WTC11 (cell line): Measurements from ENCODE around the gene CLDN19. TPM values are rescaled to one million over a fixed set of nuclear protein-coding genes. Genes with fewer than 3 reads are reported as not detected.

Experiments used
- ATAC-seq: fragments of 200-7000 bp; cut with Tn5 transposase; 2 replicates; pipeline ENCODE4 v1.10.0; 2021; ENCODE audit warnings: mild to moderate bottlenecking, moderate library complexity
- CTCF ChIA-PET: fragments of 300-600 bp; sonication (Branson Sonifier 250); formaldehyde crosslinking; loops from one replicate; lab custom pipeline; 2021; ENCODE audit warnings: antibody characterized with exemption; lab: Charles Lee
- POLR2A ChIA-PET: fragments of 350-600 bp; sonication (Branson Sonifier 250); formaldehyde crosslinking; loops from one replicate; lab custom pipeline; 2021; ENCODE audit warnings: antibody characterized with exemption; lab: Charles Lee
- DNase-seq: peaks from one replicate; pipeline ENCODE4 v3.0.0; 2021; ENCODE audit warnings: low spot score
- H3K27ac Mint-ChIP-seq: 2 replicates; pipeline ENCODE4 v1.8.0; 2021; ENCODE audit warnings: mixed read lengths
- H3K27me3 Mint-ChIP-seq: 2 replicates; pipeline ENCODE4 v1.8.0; 2021; ENCODE audit warnings: low read depth, mild to moderate bottlenecking, moderate library complexity, mixed read lengths
- H3K36me3 Mint-ChIP-seq: 2 replicates; pipeline ENCODE4 v1.8.0; 2021; ENCODE audit warnings: mixed read lengths
- H3K4me1 Mint-ChIP-seq: 2 replicates; pipeline ENCODE4 v1.8.0; 2022; ENCODE audit warnings: mixed read lengths
- H3K4me3 Mint-ChIP-seq: 2 replicates; pipeline ENCODE4 v1.8.0; 2021; ENCODE audit warnings: mild to moderate bottlenecking, moderate library complexity, mixed read lengths
- H3K9me3 Mint-ChIP-seq: 2 replicates; pipeline ENCODE4 v1.8.0; 2021; ENCODE audit warnings: mixed read lengths
- ETV6 ChIP-seq: sonication (generic); formaldehyde crosslinking; IDR thresholded peaks from 2 replicates; pipeline ENCODE4 v1.8.1; 2022; ENCODE audit warnings: mild to moderate bottlenecking, missing genetic modification reagents
- FOXP1 ChIP-seq: sonication (generic); formaldehyde crosslinking; IDR thresholded peaks from 2 replicates; pipeline ENCODE4 v1.8.0; 2022; ENCODE audit warnings: missing genetic modification reagents, mild to moderate bottlenecking, moderate library complexity, borderline replicate concordance
- GTF2I ChIP-seq: fragments of 250-450 bp; sonication (Bioruptor Pico); conservative IDR thresholded peaks from 2 replicates; pipeline ENCODE4 v1.4.0; 2021; ENCODE audit warnings: mild to moderate bottlenecking
- JUN ChIP-seq: sonication (generic); formaldehyde crosslinking; IDR thresholded peaks from 2 replicates; pipeline ENCODE4 v1.8.0; 2023; ENCODE audit warnings: mild to moderate bottlenecking, missing genetic modification reagents
- NFATC4 ChIP-seq: fragments of 250-450 bp; sonication (Bioruptor Pico); IDR thresholded peaks from 2 replicates; pipeline ENCODE4 v1.9.0; 2021; ENCODE audit warnings: mild to moderate bottlenecking
- NFYB ChIP-seq: sonication (generic); formaldehyde crosslinking; conservative IDR thresholded peaks from 2 replicates; pipeline ENCODE4 v1.8.0; 2022; ENCODE audit warnings: low read depth, missing genetic modification reagents
- NR2C2 ChIP-seq: sonication (generic); formaldehyde crosslinking; IDR thresholded peaks from 2 replicates; pipeline ENCODE4 v1.8.0; 2022; ENCODE audit warnings: mild to moderate bottlenecking, missing genetic modification reagents
- RORB ChIP-seq: fragments of 250-450 bp; sonication (Bioruptor Pico); IDR thresholded peaks from 2 replicates; pipeline ENCODE4 v1.9.0; 2021; ENCODE audit warnings: mild to moderate bottlenecking
- SMAD3 ChIP-seq: sonication (generic); formaldehyde crosslinking; IDR thresholded peaks from 2 replicates; pipeline ENCODE4 v1.8.0; 2022; ENCODE audit warnings: missing genetic modification reagents, mild to moderate bottlenecking, borderline replicate concordance
- SP1 ChIP-seq: sonication (generic); formaldehyde crosslinking; conservative IDR thresholded peaks from 2 replicates; pipeline ENCODE4 v1.8.1; 2022; ENCODE audit warnings: missing genetic modification reagents
- ZNF121 ChIP-seq: sonication (generic); formaldehyde crosslinking; IDR thresholded peaks from 2 replicates; pipeline ENCODE4 v1.8.0; 2023; ENCODE audit warnings: missing genetic modification reagents
- ZNF219 ChIP-seq: sonication (generic); formaldehyde crosslinking; IDR thresholded peaks from 2 replicates; pipeline ENCODE4 v1.8.0; 2023; ENCODE audit warnings: missing genetic modification reagents, mild to moderate bottlenecking, borderline replicate concordance
- ZNF232 ChIP-seq: sonication (generic); formaldehyde crosslinking; IDR thresholded peaks from 2 replicates; pipeline ENCODE4 v1.8.0; 2022; ENCODE audit warnings: mild to moderate bottlenecking, missing genetic modification reagents
- ZNF317 ChIP-seq: sonication (generic); formaldehyde crosslinking; IDR thresholded peaks from 2 replicates; pipeline ENCODE4 v1.8.1; 2023; ENCODE audit warnings: low read depth, mild to moderate bottlenecking, moderate library complexity, missing genetic modification reagents, borderline replicate concordance
- ZNF396 ChIP-seq: fragments of 250-450 bp; sonication (Bioruptor Pico); IDR thresholded peaks from 2 replicates; pipeline ENCODE4 v1.8.0; 2021; ENCODE audit warnings: mild to moderate bottlenecking, moderate library complexity, borderline replicate concordance
- total RNA-seq: library from RNA; stranded (reverse); gene quantifications from 3 replicates; pipeline ENCODE4 v1.2.3, GENCODE V29; 2021
- TF ChIP-seq, protein P1 (sequence below): sonication (generic); formaldehyde crosslinking; IDR thresholded peaks from 2 replicates; pipeline ENCODE4 v1.8.1; 2023; ENCODE audit warnings: mild to moderate bottlenecking, moderate library complexity, missing genetic modification reagents
- TF ChIP-seq, protein P2 (sequence below): sonication (generic); formaldehyde crosslinking; IDR thresholded peaks from 2 replicates; pipeline ENCODE4 v1.8.1; 2022; ENCODE audit warnings: low read depth, mild to moderate bottlenecking, moderate library complexity, missing genetic modification reagents, borderline replicate concordance
- TF ChIP-seq, protein P3 (sequence below): sonication (generic); formaldehyde crosslinking; IDR thresholded peaks from 2 replicates; pipeline ENCODE4 v1.8.1; 2022; ENCODE audit warnings: low read depth, missing genetic modification reagents, borderline replicate concordance
- TF ChIP-seq, protein P4 (sequence below): sonication (generic); formaldehyde crosslinking; IDR thresholded peaks from 2 replicates; pipeline ENCODE4 v1.8.0; 2022; ENCODE audit warnings: mild to moderate bottlenecking, missing genetic modification reagents
- TF ChIP-seq, protein P5 (sequence below): sonication (generic); formaldehyde crosslinking; IDR thresholded peaks from 2 replicates; pipeline ENCODE4 v1.8.1; 2023; ENCODE audit warnings: mild to moderate bottlenecking, missing genetic modification reagents, moderate library complexity
- TF ChIP-seq, protein P6 (sequence below): sonication (generic); formaldehyde crosslinking; IDR thresholded peaks from 2 replicates; pipeline ENCODE4 v1.8.1; 2022; ENCODE audit warnings: mild to moderate bottlenecking, moderate library complexity, missing genetic modification reagents
- TF ChIP-seq, protein P7 (sequence below): fragments of 250-450 bp; sonication (Bioruptor Pico); IDR thresholded peaks from 2 replicates; pipeline ENCODE4 v1.8.0; 2021; ENCODE audit warnings: mild to moderate bottlenecking
- TF ChIP-seq, protein P8 (sequence below): sonication (generic); formaldehyde crosslinking; IDR thresholded peaks from 2 replicates; pipeline ENCODE4 v1.8.0; 2023; ENCODE audit warnings: missing genetic modification reagents
- TF ChIP-seq, protein P9 (sequence below): fragments of 250-450 bp; sonication (Bioruptor Pico); IDR thresholded peaks from 2 replicates; pipeline ENCODE4 v1.9.0; 2021; ENCODE audit warnings: moderate library complexity, mild to moderate bottlenecking, inconsistent platforms, borderline replicate concordance

The CLDN19 gene
- total RNA-seq, 1 experiment from 2014 or later = 8.1 TPM

DNA sequence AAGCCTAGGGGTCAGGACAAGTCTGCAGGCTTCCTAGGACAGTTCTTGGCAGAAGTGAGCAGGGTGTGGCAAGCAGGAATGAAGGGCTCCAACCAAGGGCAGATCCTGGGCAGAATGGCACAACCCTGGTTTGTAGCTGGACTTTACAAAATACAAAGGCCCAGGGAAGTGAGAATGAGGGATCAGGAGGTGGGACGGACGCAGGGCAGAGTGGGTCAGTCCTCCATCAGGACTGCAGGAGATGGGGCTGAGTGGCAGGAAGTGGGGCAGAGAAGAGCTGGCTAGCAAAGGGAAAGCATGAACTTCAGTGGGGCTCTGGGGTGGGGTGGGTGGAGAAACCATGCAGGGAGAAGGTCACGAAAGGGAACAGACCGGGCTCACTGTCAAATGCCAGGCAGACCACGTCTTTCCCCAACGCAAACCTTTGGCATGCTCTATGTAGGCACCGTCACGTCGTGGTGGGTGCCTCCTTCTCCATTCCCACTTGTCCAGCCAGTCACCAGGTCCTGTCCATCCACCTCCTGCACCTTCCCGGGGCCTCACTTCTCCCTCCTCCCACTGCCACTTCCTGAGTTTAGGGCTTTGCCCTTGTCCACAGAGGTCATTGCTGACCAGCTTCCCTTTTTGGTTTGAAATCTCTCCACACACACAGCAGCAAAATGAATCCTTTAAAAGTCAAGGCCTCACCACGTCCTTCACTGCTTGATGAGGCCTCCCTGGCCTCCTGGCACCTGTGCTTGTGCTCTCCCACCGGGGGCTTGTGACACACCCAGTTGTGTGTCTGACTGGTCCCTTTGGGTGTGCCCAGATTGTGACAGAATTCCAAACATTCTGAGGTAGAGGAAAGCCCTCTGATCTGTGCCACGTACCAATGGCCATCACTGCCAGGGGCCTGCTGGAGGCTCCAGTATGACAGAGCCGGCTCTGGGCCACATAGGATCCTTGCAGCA lies 8.7 kb upstream of the CLDN19 start:
- no peak for ATAC-seq
- Mint-ChIP-seq H3K4me1 (peaks cover 1% of the 10 kb centered on the region), H3K27ac (no peak overlapping the region; the same call in 1 of the 2 replicates), H3K4me3 (no peak overlapping the region), H3K27me3 (no peaks in the 10 kb centered on the region), H3K36me3 (peaks cover 54% of the 10 kb centered on the region), H3K9me3 (peaks cover 23% of the 10 kb centered on the region)
- TF ChIP-seq, protein P1, sequence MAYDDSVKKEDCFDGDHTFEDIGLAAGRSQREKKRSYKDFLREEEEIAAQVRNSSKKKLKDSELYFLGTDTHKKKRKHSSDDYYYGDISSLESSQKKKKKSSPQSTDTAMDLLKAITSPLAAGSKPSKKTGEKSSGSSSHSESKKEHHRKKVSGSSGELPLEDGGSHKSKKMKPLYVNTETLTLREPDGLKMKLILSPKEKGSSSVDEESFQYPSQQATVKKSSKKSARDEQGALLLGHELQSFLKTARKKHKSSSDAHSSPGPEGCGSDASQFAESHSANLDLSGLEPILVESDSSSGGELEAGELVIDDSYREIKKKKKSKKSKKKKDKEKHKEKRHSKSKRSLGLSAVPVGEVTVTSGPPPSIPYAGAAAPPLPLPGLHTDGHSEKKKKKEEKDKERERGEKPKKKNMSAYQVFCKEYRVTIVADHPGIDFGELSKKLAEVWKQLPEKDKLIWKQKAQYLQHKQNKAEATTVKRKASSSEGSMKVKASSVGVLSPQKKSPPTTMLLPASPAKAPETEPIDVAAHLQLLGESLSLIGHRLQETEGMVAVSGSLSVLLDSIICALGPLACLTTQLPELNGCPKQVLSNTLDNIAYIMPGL = no peak
- TF ChIP-seq NFATC4 (CRISPR knock-in tag) (no peak), JUN (CRISPR knock-in tag) (no peak), GTF2I (CRISPR knock-in tag) (no peak), RORB (CRISPR knock-in tag) (no peak), ZNF317 (no peak)
- TF ChIP-seq, protein P2, sequence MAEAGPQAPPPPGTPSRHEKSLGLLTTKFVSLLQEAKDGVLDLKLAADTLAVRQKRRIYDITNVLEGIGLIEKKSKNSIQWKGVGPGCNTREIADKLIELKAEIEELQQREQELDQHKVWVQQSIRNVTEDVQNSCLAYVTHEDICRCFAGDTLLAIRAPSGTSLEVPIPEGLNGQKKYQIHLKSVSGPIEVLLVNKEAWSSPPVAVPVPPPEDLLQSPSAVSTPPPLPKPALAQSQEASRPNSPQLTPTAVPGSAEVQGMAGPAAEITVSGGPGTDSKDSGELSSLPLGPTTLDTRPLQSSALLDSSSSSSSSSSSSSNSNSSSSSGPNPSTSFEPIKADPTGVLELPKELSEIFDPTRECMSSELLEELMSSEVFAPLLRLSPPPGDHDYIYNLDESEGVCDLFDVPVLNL = no peak
- TF ChIP-seq, protein P3, sequence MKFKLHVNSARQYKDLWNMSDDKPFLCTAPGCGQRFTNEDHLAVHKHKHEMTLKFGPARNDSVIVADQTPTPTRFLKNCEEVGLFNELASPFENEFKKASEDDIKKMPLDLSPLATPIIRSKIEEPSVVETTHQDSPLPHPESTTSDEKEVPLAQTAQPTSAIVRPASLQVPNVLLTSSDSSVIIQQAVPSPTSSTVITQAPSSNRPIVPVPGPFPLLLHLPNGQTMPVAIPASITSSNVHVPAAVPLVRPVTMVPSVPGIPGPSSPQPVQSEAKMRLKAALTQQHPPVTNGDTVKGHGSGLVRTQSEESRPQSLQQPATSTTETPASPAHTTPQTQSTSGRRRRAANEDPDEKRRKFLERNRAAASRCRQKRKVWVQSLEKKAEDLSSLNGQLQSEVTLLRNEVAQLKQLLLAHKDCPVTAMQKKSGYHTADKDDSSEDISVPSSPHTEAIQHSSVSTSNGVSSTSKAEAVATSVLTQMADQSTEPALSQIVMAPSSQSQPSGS (CRISPR knock-in tag) = no peak
- TF ChIP-seq, protein P4, sequence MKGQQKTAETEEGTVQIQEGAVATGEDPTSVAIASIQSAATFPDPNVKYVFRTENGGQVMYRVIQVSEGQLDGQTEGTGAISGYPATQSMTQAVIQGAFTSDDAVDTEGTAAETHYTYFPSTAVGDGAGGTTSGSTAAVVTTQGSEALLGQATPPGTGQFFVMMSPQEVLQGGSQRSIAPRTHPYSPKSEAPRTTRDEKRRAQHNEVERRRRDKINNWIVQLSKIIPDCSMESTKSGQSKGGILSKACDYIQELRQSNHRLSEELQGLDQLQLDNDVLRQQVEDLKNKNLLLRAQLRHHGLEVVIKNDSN = no peak
- TF ChIP-seq, protein P5, sequence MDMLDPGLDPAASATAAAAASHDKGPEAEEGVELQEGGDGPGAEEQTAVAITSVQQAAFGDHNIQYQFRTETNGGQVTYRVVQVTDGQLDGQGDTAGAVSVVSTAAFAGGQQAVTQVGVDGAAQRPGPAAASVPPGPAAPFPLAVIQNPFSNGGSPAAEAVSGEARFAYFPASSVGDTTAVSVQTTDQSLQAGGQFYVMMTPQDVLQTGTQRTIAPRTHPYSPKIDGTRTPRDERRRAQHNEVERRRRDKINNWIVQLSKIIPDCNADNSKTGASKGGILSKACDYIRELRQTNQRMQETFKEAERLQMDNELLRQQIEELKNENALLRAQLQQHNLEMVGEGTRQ = no peak
- TF ChIP-seq, protein P6, sequence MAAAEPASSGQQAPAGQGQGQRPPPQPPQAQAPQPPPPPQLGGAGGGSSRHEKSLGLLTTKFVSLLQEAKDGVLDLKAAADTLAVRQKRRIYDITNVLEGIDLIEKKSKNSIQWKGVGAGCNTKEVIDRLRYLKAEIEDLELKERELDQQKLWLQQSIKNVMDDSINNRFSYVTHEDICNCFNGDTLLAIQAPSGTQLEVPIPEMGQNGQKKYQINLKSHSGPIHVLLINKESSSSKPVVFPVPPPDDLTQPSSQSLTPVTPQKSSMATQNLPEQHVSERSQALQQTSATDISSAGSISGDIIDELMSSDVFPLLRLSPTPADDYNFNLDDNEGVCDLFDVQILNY = no peak
- POLR2A ChIA-PET = no interaction called here
- CTCF ChIA-PET = interaction anchor here (0.9 kb wide), 1 partner anchor 17 kb away, joined by 3 read pairs; no protein-coding TSS in a partner anchor
- DNase-seq = peak; percentile 6

DNA sequence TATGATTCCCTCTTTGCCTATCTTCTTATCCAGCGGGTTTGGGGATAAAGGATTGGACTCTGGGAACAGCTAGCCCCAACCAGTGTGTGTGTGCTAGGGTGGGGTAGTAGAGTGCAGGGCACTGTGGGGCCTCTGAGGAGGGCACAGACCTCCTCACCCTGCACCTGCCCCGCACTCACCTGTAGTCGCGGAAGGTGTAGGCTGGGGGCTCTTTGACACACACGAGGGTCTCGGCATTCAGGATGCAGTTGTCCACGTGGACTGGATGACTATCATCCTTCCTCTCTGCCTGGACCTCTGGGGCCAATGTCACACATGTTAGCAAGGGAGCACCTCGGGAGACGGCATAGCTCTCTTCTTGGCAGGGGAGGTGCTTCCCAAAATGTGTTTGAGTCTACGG lies 8.0 kb upstream of the CLDN19 start:
- H3K36me3 Mint-ChIP-seq = peaks cover 47% of the 10 kb centered on the region
- H3K4me1 Mint-ChIP-seq = peaks cover 8% of the 10 kb centered on the region
- ChIA-PET CTCF (no interaction called here), POLR2A (no interaction called here)
- no peak overlapping the region for H3K27ac Mint-ChIP-seq
- DNase-seq (no peak), ATAC-seq (no peak)
- peaks cover 21% of the 10 kb centered on the region for H3K9me3 Mint-ChIP-seq
- H3K27me3 Mint-ChIP-seq = no peaks in the 10 kb centered on the region
- no peak overlapping the region for H3K4me3 Mint-ChIP-seq
- no peak for TF ChIP-seq ZNF396 (CRISPR knock-in tag)
- no peak for TF ChIP-seq NFYB (CRISPR knock-in tag)
- TF ChIP-seq SP1 = no peak
- no peak for TF ChIP-seq ZNF219 (CRISPR knock-in tag)
- TF ChIP-seq NFATC4 (CRISPR knock-in tag) = no peak
- no peak for TF ChIP-seq SMAD3 (CRISPR knock-in tag)
- TF ChIP-seq, protein P7, sequence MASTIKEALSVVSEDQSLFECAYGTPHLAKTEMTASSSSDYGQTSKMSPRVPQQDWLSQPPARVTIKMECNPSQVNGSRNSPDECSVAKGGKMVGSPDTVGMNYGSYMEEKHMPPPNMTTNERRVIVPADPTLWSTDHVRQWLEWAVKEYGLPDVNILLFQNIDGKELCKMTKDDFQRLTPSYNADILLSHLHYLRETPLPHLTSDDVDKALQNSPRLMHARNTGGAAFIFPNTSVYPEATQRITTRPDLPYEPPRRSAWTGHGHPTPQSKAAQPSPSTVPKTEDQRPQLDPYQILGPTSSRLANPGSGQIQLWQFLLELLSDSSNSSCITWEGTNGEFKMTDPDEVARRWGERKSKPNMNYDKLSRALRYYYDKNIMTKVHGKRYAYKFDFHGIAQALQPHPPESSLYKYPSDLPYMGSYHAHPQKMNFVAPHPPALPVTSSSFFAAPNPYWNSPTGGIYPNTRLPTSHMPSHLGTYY (CRISPR knock-in tag) = no peak
- TF ChIP-seq ZNF121 (CRISPR knock-in tag) = no peak
- TF ChIP-seq NR2C2 (CRISPR knock-in tag) = no peak
- TF ChIP-seq ETV6 (CRISPR knock-in tag) = no peak
- TF ChIP-seq FOXP1 = no peak
- TF ChIP-seq, protein P8, sequence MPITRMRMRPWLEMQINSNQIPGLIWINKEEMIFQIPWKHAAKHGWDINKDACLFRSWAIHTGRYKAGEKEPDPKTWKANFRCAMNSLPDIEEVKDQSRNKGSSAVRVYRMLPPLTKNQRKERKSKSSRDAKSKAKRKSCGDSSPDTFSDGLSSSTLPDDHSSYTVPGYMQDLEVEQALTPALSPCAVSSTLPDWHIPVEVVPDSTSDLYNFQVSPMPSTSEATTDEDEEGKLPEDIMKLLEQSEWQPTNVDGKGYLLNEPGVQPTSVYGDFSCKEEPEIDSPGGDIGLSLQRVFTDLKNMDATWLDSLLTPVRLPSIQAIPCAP (CRISPR knock-in tag) = no peak
- TF ChIP-seq, protein P9, sequence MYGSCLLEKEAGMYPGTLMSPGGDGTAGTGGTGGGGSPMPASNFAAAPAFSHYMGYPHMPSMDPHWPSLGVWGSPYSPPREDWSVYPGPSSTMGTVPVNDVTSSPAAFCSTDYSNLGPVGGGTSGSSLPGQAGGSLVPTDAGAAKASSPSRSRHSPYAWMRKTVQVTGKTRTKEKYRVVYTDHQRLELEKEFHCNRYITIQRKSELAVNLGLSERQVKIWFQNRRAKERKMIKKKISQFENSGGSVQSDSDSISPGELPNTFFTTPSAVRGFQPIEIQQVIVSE (CRISPR knock-in tag) = no peak
- TF ChIP-seq, protein P5 = no peak
- no peak for TF ChIP-seq ZNF232 (CRISPR knock-in tag)
